Nephron (organoid): ENCODE data around the gene SYNPR.

Experiments
- H3K27ac Mint-ChIP-seq, 3 experiments: 2 replicates each; pipeline ENCODE4 v1.8.0; 2020; ENCODE audit warnings: mixed read lengths in 3 of 3, mild to moderate bottlenecking in 2 of 3, moderate library complexity in 1 of 3
- H3K27me3 Mint-ChIP-seq: 2 replicates; pipeline ENCODE4 v1.8.0; 2021; ENCODE audit warnings: low read depth, mild to moderate bottlenecking, moderate library complexity, mixed read lengths
- H3K36me3 Mint-ChIP-seq: 2 replicates; pipeline ENCODE4 v1.8.0; 2020; ENCODE audit warnings: low read depth, mixed read lengths
- H3K4me1 Mint-ChIP-seq: 2 replicates; pipeline ENCODE4 v1.8.0; 2020; ENCODE audit warnings: mixed read lengths
- H3K4me3 Mint-ChIP-seq, 3 experiments: 2 replicates each; pipeline ENCODE4 v1.8.0; 2020; ENCODE audit warnings: mild to moderate bottlenecking in 3 of 3, mixed read lengths in 3 of 3, moderate library complexity in 2 of 3
- H3K9me3 Mint-ChIP-seq: 2 replicates; pipeline ENCODE4 v1.8.0; 2020; ENCODE audit warnings: mixed read lengths
- CTCF ChIP-seq, 3 experiments: fragments of 200-600 bp; sonication (generic); IDR thresholded peaks; one replicate each; pipeline ENCODE4 v1.5.0; 2021; ENCODE audit warnings: antibody characterized with exemption in 3 of 3; ENCODE audit not compliant: unreplicated experiment in 3 of 3

SYNPR gene

GRCh38 chr3:63413523-63413922, 135.4 kb downstream of the SYNPR start:
- Mint-ChIP-seq H3K27me3 (peaks cover 4% of the 10 kb centered on the region), H3K4me3 (no peak overlapping the region), H3K36me3 (no peaks in the 10 kb centered on the region), H3K27ac (no peak overlapping the region), H3K4me1 (peaks cover 5% of the 10 kb centered on the region), H3K9me3 (no peaks in the 10 kb centered on the region)
- no peak for TF ChIP-seq CTCF (IDR thresholded peaks at IDR 0.05; ENCODE audit: unreplicated experiment in 3 of 3)

GRCh38 chr3:63414607-63415006, 136.5 kb downstream of the SYNPR start:
- Mint-ChIP-seq H3K4me1 (peaks cover 6% of the 10 kb centered on the region), H3K4me3 (no peak overlapping the region), H3K27me3 (no peaks in the 10 kb centered on the region), H3K27ac (no peak overlapping the region), H3K36me3 (no peaks in the 10 kb centered on the region), H3K9me3 (no peaks in the 10 kb centered on the region)
- TF ChIP-seq CTCF (IDR thresholded peaks at IDR 0.05; ENCODE audit: unreplicated experiment in 3 of 3), result no peak

GRCh38 chr3:63429905-63430304, 151.8 kb downstream of the SYNPR start:
- no peaks in the 10 kb centered on the region for H3K4me1 Mint-ChIP-seq
- H3K27ac Mint-ChIP-seq, result no peak overlapping the region
- H3K9me3 Mint-ChIP-seq, result no peaks in the 10 kb centered on the region
- no peaks in the 10 kb centered on the region for H3K36me3 Mint-ChIP-seq
- H3K27me3 Mint-ChIP-seq, result peaks cover 3% of the 10 kb centered on the region
- no peak for TF ChIP-seq CTCF (IDR thresholded peaks at IDR 0.05; ENCODE audit: unreplicated experiment in 3 of 3)
- H3K4me3 Mint-ChIP-seq, result no peak overlapping the region

GRCh38 chr3:63430875-63431274, 152.8 kb downstream of the SYNPR start:
- no peaks in the 10 kb centered on the region for H3K9me3 Mint-ChIP-seq
- H3K27ac Mint-ChIP-seq, result no peak overlapping the region
- H3K27me3 Mint-ChIP-seq, result peaks cover 3% of the 10 kb centered on the region
- H3K4me3 Mint-ChIP-seq, result no peak overlapping the region
- no peaks in the 10 kb centered on the region for H3K4me1 Mint-ChIP-seq
- TF ChIP-seq CTCF (IDR thresholded peaks at IDR 0.05; ENCODE audit: unreplicated experiment in 3 of 3), result no peak
- no peaks in the 10 kb centered on the region for H3K36me3 Mint-ChIP-seq

GRCh38 chr3:63437858-63438257, 159.8 kb downstream of the SYNPR start:
- H3K27ac Mint-ChIP-seq, result no peak overlapping the region
- H3K4me1 Mint-ChIP-seq, result no peaks in the 10 kb centered on the region
- no peak overlapping the region for H3K4me3 Mint-ChIP-seq
- no peaks in the 10 kb centered on the region for H3K9me3 Mint-ChIP-seq
- peaks cover 13% of the 10 kb centered on the region for H3K27me3 Mint-ChIP-seq
- H3K36me3 Mint-ChIP-seq, result no peaks in the 10 kb centered on the region
- no peak for TF ChIP-seq CTCF (IDR thresholded peaks at IDR 0.05; ENCODE audit: unreplicated experiment in 3 of 3)

GRCh38 chr3:63438826-63439371, 160.8 kb downstream of the SYNPR start:
- Mint-ChIP-seq H3K36me3 (no peaks in the 10 kb centered on the region), H3K4me3 (no peak overlapping the region), H3K4me1 (no peaks in the 10 kb centered on the region), H3K27ac (no peak overlapping the region), H3K27me3 (peaks cover 22% of the 10 kb centered on the region), H3K9me3 (no peaks in the 10 kb centered on the region)
- TF ChIP-seq CTCF (IDR thresholded peaks at IDR 0.05; ENCODE audit: unreplicated experiment in 3 of 3), result no peak
